ENCODE measurements around the gene AMMECR1. TPM values are rescaled to one million over a fixed set of nuclear protein-coding genes. Genes with fewer than 3 reads are reported as not detected.
"Not testable (repeated sequence)": the region's sequence is repeated elsewhere in the genome, so short reads cannot be mapped to it uniquely, and the experiment has no call there.

Gene AMMECR1
- total and polyA plus RNA-seq, 2 of the 13 experiments (the other 11 are each of a cell fraction or from before 2014, with no cell fraction given) = 3.1 to 7.5 TPM

DNA sequence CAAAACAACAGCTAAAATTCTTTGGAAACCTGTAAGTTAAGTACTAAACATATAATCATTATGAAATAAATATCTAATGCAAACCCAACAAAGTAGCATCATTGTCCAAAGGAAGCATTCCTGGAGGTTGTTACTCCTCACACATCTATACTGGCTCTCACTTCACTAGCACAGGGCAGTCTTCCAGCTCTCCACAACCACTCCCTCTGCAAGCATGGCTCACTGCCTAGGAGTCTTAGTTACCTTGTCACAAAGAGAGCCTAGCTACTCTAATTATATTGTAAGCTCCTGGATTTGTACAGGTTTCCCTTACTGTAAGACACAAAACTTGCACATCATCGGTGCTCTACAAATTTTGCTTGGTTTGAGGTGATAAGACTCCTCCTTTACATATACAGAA is 76.1 kb downstream of the AMMECR1 start (continued):
- TF ChIP-seq, protein P1, sequence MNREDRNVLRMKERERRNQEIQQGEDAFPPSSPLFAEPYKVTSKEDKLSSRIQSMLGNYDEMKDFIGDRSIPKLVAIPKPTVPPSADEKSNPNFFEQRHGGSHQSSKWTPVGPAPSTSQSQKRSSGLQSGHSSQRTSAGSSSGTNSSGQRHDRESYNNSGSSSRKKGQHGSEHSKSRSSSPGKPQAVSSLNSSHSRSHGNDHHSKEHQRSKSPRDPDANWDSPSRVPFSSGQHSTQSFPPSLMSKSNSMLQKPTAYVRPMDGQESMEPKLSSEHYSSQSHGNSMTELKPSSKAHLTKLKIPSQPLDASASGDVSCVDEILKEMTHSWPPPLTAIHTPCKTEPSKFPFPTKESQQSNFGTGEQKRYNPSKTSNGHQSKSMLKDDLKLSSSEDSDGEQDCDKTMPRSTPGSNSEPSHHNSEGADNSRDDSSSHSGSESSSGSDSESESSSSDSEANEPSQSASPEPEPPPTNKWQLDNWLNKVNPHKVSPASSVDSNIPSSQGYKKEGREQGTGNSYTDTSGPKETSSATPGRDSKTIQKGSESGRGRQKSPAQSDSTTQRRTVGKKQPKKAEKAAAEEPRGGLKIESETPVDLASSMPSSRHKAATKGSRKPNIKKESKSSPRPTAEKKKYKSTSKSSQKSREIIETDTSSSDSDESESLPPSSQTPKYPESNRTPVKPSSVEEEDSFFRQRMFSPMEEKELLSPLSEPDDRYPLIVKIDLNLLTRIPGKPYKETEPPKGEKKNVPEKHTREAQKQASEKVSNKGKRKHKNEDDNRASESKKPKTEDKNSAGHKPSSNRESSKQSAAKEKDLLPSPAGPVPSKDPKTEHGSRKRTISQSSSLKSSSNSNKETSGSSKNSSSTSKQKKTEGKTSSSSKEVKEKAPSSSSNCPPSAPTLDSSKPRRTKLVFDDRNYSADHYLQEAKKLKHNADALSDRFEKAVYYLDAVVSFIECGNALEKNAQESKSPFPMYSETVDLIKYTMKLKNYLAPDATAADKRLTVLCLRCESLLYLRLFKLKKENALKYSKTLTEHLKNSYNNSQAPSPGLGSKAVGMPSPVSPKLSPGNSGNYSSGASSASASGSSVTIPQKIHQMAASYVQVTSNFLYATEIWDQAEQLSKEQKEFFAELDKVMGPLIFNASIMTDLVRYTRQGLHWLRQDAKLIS (CRISPR knock-in tag; IDR thresholded peaks at IDR 0.05) = no peak
- TF ChIP-seq SNAI1 (CRISPR knock-in tag; IDR thresholded peaks at IDR 0.05; ENCODE audit: borderline replicate concordance) = no peak
- no peak for TF ChIP-seq SRF (IDR thresholded peaks at IDR 0.05; ENCODE audit: low read depth, low read length)
- TF ChIP-seq MYC (CRISPR knock-in tag; IDR thresholded peaks at IDR 0.05; ENCODE audit: borderline replicate concordance) = no peak
- TF ChIP-seq ERF (CRISPR knock-in tag; IDR thresholded peaks at IDR 0.05) = no peak

DNA sequence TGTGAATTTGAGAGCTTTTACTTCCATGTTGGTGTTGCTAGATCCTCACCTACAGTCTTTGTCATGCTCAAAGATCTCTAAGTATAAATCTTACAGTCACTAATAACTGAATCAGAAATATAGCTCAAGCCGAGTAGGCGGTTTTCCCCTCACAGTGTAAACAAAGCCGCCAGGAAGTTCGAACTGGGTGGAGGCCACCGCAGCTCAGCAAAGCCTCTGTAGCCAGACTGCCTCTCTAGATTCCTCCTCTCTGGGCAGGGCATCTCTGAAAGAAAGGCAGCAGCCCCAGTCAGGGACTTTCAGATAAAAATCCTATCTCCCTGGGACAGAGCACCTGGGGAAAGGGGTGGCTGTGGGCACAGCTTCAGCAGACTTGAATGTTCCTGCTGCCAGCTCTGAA is 79.6 kb downstream of the AMMECR1 start:
- H3K4me1 ChIP-seq (ENCODE audit: insufficient read depth, low read length); CTCF ChIA-PET (ENCODE audit: low intra/inter-chr PET ratio, low total read pairs); in situ Hi-C loops (cut with HindIII; ENCODE audit: extremely low pct_ligation_motif_present, low pct_unique_long_range_greater_than_20kb); H4K20me1 ChIP-seq (ENCODE audit: insufficient read depth, low read length); DNase-seq (ENCODE audit: low spot score); H3K27ac ChIP-seq (ENCODE audit: extremely low read length, insufficient read depth, low read length); intact Hi-C loops (cut with micrococcal nuclease; ENCODE audit: unreplicated experiment); BruUV-seq (replicated peaks); H3K4me3 ChIP-seq (replicated peaks in 1 of 3; ENCODE audit: insufficient read depth in 1 of 3, low read depth in 2 of 3, low read length in 3 of 3); POLR2A ChIA-PET; ATAC-seq; H3K27me3 ChIP-seq (ENCODE audit: control insufficient read depth in 1 of 2, insufficient read depth in 2 of 2, low read length in 2 of 2); H3K9ac ChIP-seq (ENCODE audit: insufficient read depth, low read depth, low read length); H3K36me3 ChIP-seq (replicated peaks in 1 of 2; ENCODE audit: control insufficient read depth in 1 of 2, insufficient read depth in 2 of 2, low read length in 2 of 2); H2AFZ ChIP-seq (ENCODE audit: low read length); H3K4me2 ChIP-seq (ENCODE audit: low read depth, low read length); H3K79me2 ChIP-seq (ENCODE audit: insufficient read depth, low read length); FAIRE-seq; H3K9me3 ChIP-seq (ENCODE audit: low read length): not testable (repeated sequence)
- TF ChIP-seq, protein P2, sequence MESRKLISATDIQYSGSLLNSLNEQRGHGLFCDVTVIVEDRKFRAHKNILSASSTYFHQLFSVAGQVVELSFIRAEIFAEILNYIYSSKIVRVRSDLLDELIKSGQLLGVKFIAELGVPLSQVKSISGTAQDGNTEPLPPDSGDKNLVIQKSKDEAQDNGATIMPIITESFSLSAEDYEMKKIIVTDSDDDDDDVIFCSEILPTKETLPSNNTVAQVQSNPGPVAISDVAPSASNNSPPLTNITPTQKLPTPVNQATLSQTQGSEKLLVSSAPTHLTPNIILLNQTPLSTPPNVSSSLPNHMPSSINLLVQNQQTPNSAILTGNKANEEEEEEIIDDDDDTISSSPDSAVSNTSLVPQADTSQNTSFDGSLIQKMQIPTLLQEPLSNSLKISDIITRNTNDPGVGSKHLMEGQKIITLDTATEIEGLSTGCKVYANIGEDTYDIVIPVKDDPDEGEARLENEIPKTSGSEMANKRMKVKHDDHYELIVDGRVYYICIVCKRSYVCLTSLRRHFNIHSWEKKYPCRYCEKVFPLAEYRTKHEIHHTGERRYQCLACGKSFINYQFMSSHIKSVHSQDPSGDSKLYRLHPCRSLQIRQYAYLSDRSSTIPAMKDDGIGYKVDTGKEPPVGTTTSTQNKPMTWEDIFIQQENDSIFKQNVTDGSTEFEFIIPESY (CRISPR knock-in tag; IDR thresholded peaks at IDR 0.05) = 0 out of 2 replicates have a peak, but pooled peaks have one; percentile 24
- no CpG with 5 or more reads among the region's 5 CpGs for WGBS (ENCODE audit: low lambda C conversion rate)

DNA sequence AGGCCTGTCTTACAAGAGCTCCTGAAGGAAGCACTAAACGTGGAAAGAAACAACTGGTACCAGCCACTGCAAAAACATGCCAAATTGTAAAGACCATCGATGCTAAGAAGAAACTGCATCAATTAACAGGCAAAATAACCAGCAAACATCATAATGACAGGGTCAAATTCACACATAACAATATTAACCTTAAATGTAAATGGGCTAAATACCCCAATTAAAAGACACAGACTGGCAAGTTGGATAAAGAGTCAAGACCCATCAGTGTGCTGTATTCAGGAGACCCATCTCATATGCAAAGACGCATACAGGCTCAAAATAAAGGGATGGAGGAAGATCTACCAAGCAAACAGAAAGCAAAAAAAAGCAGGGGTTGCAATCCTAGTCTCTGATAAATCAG is 86.4 kb downstream of the AMMECR1 start:
- H3K4me1 ChIP-seq (ENCODE audit: insufficient read depth, low read length); CTCF ChIA-PET (ENCODE audit: low intra/inter-chr PET ratio, low total read pairs); H3K4me3 ChIP-seq (replicated peaks in 1 of 3; ENCODE audit: insufficient read depth in 1 of 3, low read depth in 2 of 3, low read length in 3 of 3); H4K20me1 ChIP-seq (ENCODE audit: insufficient read depth, low read length); H3K4me2 ChIP-seq (ENCODE audit: low read depth, low read length); BruUV-seq (replicated peaks); in situ Hi-C loops (cut with HindIII; ENCODE audit: extremely low pct_ligation_motif_present, low pct_unique_long_range_greater_than_20kb); H3K27ac ChIP-seq (ENCODE audit: extremely low read length, insufficient read depth, low read length); H3K9ac ChIP-seq (ENCODE audit: insufficient read depth, low read depth, low read length); POLR2A ChIA-PET; FAIRE-seq; H3K27me3 ChIP-seq (ENCODE audit: control insufficient read depth in 1 of 2, insufficient read depth in 2 of 2, low read length in 2 of 2); H2AFZ ChIP-seq (ENCODE audit: low read length); H3K36me3 ChIP-seq (replicated peaks in 1 of 2; ENCODE audit: control insufficient read depth in 1 of 2, insufficient read depth in 2 of 2, low read length in 2 of 2); H3K79me2 ChIP-seq (ENCODE audit: insufficient read depth, low read length); intact Hi-C loops (cut with micrococcal nuclease; ENCODE audit: unreplicated experiment); ATAC-seq; DNase-seq (ENCODE audit: low spot score); H3K9me3 ChIP-seq (ENCODE audit: low read length): not testable (repeated sequence)
- 100% methylated on average over 3 of the region's 3 CpGs for WGBS (ENCODE audit: low lambda C conversion rate)

Measured in HepG2 (cell line).